NCI-H774 (cell line): ENCODE measurements around the gene EVI5L.

Experiments used
- DNase-seq: peaks from one replicate; lab custom pipeline; 2025; lab: John Stamatoyannopoulos, UW

The EVI5L gene

DNA sequence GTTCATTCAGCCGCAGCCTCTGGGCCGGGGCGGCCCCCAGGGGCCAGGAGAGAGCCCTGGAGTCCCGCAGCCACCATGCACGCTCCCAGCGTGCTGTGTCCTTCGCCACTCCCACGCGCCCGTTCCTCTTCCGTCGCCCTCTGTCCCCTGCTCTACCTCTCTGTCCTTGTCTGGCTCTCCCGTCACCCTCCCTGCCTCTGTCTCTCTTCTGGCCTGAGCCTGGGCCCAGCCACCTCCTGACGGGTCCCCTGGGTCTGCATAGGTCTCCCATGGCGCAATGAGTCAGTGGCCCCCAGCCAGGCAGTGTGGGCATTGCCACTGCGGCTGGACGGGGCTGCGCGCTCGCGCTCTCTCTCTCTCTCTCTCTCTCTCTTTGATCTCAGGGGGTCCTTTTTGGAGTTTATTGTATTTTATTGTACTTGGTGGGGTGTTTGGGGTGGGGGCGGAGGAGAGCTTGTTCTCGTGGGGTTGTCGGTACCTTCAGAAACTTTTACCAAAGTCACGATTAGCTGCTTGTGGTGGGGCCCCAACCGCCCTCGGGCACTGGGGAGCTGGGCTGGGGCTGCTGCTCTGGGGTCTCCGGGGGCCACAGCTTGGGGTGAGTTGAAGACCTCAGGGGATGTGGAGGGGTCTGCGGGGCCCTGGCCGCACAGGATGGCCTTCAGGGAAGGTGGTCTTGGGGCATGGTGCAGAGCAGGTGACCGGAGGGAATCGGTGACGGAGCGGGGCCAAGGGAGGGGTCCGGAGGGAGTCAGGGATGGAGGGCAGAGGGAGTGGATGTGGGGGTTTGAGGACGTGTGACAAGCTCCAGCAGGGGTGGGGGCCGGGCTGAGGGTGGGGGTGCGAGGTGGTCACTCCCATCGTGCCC, 82.9 kb downstream of the EVI5L start:
- DNase-seq: no peak

DNA sequence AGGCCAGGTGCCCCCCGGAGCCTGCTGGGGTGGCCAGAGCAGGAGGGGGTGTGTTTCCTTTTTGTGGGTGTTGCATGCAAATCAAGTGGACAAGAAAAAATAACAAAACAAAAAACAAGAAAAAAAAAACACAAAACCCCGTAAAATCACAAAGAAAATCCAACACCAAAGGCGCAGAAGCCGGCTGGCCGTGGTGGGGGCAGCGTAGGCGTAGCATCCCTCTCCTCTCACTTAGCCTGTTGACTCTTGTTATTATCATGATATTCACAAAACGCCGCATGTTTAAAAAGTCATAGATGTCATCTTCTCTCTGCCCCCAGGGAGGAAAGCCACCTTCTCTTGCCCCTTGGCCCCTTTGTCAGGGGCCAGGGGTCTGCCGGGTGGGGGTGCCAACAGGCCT, 83.6 kb downstream of the EVI5L start:
- no peak for DNase-seq

DNA sequence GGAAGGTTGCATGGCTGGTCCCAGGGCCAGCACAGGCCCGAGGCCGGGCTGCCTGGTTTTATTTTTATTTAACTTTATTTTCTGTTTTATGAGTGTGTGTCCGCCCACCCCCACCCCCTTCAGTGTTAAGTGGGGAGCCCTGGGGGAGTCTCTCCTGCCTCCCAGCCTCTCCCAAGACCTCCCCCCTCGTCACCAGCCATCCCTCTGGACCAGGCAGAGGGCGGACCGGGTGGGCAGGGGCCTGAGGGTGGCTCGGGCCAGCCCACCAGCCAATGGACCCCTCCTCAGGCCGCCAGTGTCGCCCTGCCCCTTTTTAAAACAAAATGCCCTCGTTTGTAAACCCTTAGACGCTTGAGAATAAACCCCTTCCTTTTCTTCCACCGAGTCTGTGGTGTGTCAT, 84.1 kb downstream of the EVI5L start:
- DNase-seq: no peak
